Inferior parietal cortex (tissue), 1 donor: Measurements from ENCODE around the gene MYO15B.
A peak's percentile ranks its signal among the peaks of the same experiment; 100 is the strongest.
"Not testable (repeated sequence)": the region's sequence is repeated elsewhere in the genome, so short reads cannot be mapped to it uniquely, and the experiment has no call there.

Experiments used
- DNase-seq: peaks from one replicate; pipeline ENCODE4 v3.0.0-alpha.2; 2016; ENCODE audit errors: extremely low spot score

The MYO15B gene

GRCh38 chr17:75575728-75576127 lies 11.9 kb upstream of the MYO15B start:
- DNase-seq = no peak

GRCh38 chr17:75576661-75577060 lies 10.9 kb upstream of the MYO15B start:
- DNase-seq = no peak

GRCh38 chr17:75581121-75581725 lies 6.4 kb upstream of the MYO15B start:
- not testable (repeated sequence) for DNase-seq

GRCh38 chr17:75583197-75583596 lies 4.4 kb upstream of the MYO15B start:
- not testable (repeated sequence) for DNase-seq

- no peak for DNase-seq
These were observed 2.8 kb upstream of the MYO15B start for GRCh38 chr17:75584849-75585175.

- DNase-seq = peak; percentile 4
These were observed 1.0 kb downstream of the MYO15B start for GRCh38 chr17:75588596-75589011.

GRCh38 chr17:75589012-75589918 lies 1.7 kb downstream of the MYO15B start:
- DNase-seq = peak; percentile 51

- DNase-seq = no peak
These were observed 2.3 kb downstream of the MYO15B start for GRCh38 chr17:75589919-75590303.

GRCh38 chr17:75590314-75590761 lies 2.7 kb downstream of the MYO15B start:
- no peak for DNase-seq

- DNase-seq = no peak
These were observed 3.5 kb downstream of the MYO15B start for GRCh38 chr17:75590849-75591721.

GRCh38 chr17:75591722-75592302 lies 4.2 kb downstream of the MYO15B start:
- no peak for DNase-seq

GRCh38 chr17:75592348-75593020 lies 4.9 kb downstream of the MYO15B start:
- DNase-seq = no peak

GRCh38 chr17:75593430-75593829 lies 5.8 kb downstream of the MYO15B start:
- DNase-seq = not testable (repeated sequence)

- no peak for DNase-seq
These were observed 7.1 kb downstream of the MYO15B start for GRCh38 chr17:75594499-75595283.

- no peak for DNase-seq
These were observed 7.8 kb downstream of the MYO15B start for GRCh38 chr17:75595284-75595919.

- DNase-seq = no peak
These were observed 8.3 kb downstream of the MYO15B start for GRCh38 chr17:75595920-75596313.

GRCh38 chr17:75596320-75597087 lies 8.9 kb downstream of the MYO15B start:
- DNase-seq = no peak

GRCh38 chr17:75601057-75601987 lies 13.7 kb downstream of the MYO15B start:
- DNase-seq = peak; percentile 35
